GM18499 (cell line): ENCODE data around the gene CDKN2AIPNL.

Experiments
- ATAC-seq: cut with Tn5 transposase; IDR thresholded peaks from one replicate; pipeline ENCODE4 v1.9.1; 2021; ENCODE audit warnings: moderate number of reproducible peaks; ENCODE audit not compliant: insufficient read depth, unreplicated experiment

The CDKN2AIPNL gene, protein sequence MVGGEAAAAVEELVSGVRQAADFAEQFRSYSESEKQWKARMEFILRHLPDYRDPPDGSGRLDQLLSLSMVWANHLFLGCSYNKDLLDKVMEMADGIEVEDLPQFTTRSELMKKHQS

GRCh38 chr5:134411546-134412266 is at the start of gene CDKN2AIPNL:
TSS of gene CDKN2AIPNL (minus strand) at chr5:134411881. CDS start at chr5:134411854, 27 bp downstream.
- peak; percentile 55 for ATAC-seq

DNA sequence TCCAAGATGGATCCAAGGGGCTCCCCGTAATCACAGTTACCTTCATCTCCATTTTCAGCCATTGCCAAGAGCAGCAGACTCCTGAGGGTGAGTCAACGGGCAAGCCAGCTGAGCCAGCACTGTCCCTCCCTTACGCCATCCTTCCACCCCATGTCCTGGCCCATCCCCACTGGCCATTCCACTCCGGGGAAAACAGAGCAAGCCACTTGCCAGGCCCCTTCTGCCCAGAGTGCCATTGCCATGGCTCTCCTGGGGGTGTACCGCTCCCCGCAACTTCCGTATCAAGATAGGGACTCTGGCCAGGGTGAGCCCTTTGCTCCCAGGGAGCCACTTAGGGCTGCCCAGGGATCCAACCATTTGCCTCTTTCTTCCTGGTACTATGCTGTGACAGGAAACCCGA is 48.9 kb upstream of the CDKN2AIPNL start:
- ATAC-seq: no peak

DNA sequence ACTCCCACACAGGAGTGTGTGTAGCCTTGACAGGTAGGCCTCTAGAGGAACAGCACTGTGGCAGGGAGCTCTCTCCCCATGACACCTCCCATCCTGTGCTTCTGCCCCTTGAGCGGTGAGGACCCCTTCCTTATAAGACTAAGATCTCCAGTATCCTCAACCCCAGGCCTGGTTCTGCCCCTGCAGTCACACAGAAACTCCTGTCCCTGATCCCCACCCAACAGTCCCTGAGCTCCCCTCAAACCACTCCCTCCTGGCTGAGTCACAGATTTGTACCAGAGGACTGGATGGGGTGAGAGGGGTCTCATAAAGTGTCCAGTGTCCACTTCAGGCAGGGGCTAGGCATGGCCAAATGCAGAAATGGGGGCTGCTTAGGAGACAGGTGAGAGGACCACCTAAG is 47.8 kb upstream of the CDKN2AIPNL start:
- ATAC-seq: no peak

DNA sequence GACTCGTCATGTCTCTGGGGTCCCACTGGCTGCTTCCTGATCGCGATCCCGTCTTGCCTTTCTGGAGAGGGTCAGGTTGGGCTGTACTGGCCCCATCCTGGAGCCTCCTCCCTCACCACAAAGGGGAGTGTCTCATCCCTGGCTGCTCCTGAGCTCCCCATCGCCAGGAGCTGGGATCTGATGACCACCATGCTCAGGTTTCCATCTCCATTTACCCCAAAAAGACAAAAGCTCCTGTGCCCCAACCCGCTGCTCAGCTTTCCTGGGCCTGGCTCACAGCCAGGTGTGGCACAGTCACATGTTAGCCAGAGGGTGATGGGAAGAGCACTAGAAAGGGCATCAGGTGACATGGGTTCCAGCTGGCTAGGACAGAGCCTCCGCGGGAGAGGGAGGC is 47.3 kb upstream of the CDKN2AIPNL start:
- ATAC-seq: no peak

DNA sequence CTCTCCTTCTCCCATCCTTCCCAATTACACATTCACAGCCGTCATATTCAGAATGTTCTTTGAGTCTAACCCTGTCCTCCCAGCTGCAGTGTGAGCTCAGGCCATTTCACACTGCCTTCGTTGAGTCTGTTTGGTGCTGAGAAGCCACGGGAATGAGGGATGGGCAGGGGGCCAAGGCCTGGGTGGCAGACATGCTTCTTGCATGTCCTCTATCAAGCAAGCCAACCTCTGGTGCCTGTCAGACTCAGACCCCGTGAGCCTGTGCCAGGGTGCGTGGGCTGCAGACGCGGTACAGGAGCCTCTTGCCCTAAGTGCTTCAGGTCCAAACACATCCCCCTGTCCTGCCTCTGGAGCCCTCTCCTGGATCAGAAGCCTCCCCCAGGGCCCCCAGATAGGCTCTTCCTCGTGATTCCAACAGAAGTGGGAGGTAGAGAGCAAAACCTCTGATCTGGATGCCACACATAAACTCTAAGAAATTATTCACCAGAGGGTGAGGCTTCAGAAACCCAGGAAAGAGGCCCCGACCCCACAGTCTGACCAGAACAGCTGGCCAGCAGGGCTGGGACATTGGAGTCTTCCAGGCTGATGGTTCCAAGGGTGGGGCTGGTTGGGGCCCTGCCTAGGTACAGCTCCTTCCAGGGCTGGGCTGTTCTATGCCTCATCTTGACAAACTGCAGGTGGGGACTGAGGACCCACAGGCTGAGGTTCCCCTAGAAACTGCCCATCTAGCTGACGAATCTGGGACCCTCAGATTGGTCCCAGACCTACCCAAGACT is 46.7 kb upstream of the CDKN2AIPNL start:
- no peak for ATAC-seq

DNA sequence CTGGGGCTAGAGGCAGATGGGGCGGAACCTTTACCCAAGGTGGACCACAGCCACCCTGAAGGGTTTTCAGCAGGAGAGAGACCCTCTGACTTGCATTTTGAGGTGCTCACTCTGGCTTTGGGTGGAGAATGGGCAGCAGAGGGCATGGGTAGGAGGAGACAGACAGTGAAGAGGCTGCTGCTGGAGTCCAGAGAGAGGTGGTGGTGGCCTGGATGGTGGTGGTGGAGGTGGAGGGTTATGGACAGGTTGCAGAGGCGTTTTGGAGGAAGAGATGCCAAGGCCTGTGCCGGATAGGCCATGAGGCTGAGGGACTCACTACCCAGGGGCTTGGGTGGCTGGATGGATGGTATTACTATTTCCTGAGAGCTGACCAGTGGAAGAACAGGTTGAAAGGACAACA is 46.1 kb upstream of the CDKN2AIPNL start:
- ATAC-seq: no peak

- ATAC-seq: no peak
Observed at GRCh38 chr5:134456825-134457224, 45.1 kb upstream of the CDKN2AIPNL start.

DNA sequence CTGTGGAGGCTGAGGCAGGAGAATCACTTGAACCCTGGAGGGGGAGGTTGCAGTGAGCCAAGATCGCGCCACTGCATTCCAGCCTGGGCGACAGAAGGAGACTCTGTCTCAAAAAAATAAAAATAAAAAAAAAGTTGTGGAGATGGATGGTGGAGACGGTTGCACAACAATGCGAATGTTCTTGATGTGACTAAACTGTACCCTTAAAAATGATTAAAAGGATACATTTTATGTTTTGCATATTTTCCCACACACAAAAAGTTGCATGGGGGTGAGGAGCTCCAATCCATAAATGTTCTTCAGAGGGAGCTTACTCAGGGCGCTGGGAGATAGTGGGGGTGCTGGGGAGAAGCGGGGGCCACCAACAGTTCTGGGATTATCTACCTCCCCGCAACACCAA is 43.8 kb upstream of the CDKN2AIPNL start:
- no peak for ATAC-seq

DNA sequence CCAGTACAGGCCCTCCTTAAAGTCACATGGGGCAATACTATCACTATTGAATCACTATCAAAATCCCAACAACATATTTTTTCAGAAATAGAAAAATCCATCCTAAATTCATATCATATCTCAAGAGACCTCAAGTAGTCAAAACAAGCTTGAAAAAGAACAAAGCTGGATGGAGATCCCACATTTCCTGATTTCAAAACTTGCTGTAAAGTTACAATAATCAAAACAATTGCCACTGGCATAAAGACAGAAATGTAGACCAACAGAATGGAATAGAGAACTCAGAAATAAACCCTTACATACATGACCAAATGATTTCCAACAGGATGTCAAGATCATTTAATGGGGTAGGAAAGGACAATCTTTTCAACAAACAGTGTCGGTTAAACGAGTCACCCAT is 41.3 kb upstream of the CDKN2AIPNL start:
- no peak for ATAC-seq

DNA sequence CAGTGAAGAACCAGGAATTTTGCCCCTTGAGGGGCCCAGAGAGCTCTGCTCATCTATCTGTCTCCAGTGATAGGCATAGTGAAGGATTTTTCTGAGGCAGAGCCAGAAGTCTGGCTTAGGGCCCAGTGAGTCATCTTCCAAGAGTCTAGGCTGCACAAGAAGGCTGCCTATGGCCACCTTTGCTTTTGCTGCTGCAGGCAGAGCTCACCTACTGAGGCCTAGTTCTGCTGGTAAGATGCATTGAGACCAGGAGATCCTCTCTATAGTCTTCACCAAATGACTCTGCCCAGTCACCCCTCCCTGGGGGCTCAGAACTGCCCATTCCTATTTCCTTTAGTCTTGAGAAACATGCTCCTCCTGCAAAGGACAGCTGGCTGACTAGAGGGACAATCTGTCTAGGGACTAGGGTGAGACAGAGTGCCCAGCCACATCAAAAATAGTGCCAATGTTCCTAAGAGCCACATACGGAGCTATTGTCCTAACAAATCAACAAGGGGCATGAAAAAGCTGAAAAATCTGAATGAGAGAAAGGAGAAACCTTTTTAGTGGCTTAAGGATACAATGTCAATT is 40.3 kb upstream of the CDKN2AIPNL start:
- ATAC-seq: no peak

DNA sequence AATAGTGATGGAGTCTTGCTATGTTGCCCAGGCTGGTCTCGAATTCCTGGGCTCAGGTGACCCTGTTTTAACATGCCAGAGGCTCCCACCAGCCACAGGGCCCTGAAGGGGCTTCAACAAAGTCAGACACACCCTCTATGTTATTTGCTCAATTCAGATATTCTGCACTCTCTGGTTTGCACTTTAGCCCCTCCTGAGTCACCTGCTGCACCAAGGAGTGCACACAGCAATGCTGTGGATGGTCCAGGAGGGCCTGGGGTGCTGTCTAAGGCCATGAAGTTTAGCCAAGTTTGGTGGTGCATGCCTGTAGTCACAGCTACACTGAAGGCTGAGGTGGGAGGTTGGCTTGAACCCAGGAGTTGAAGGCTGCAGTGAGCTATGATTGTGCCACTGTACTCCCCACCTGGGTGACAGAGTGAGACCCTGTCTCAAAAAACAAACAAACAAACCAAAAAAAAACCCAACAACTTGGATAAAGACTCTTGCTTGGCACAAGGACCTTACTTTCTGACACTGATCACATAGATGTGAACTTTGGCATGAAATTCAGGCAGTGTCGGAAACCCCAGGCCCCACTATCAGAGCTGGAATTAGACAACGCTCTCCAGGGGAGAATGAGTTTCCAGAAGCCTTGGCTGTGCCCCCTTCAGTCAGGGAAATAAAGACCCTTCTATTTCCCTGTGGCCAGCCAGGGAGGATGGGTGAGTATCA is 39.7 kb upstream of the CDKN2AIPNL start:
- ATAC-seq: no peak

DNA sequence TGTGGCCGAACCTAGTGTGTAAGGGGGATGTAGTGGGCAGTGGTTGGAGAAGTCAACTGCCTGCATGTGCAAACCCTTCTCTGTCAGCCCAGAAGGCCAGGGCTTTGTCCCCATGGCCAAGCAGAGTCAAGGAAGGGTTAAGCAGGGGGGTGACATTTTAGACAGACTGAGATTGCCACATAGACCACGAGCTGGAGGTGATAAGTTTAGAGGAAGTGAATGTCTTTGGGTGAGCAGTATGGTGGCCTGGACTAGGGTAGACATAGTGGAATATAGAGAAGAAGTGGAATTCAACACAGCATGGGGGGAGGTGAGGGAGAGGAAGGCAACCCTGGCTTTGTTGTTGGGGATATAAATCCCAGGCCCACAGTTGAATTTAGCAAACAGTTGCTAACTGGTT is 38.7 kb upstream of the CDKN2AIPNL start:
- ATAC-seq: no peak

DNA sequence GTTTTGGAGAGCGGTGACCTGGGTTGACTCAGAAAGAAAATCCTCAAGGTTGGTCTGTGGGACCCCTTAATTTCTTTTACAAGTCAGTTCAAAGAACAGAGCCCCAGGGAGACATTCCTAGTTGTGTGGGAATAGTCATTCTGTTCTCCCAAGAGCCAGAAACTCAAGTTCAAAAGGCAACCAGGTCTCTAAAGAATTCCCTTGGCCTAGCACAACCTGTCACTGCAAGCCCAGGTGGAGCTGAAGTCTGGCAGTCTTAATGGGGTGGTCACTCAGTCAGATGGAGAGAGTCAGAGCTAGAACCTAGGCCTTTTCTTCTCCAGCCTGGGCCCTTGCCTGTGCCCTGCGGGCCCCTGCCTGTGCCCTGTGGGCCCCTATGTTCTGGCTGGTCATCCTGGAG is 37.5 kb upstream of the CDKN2AIPNL start:
- ATAC-seq: no peak

DNA sequence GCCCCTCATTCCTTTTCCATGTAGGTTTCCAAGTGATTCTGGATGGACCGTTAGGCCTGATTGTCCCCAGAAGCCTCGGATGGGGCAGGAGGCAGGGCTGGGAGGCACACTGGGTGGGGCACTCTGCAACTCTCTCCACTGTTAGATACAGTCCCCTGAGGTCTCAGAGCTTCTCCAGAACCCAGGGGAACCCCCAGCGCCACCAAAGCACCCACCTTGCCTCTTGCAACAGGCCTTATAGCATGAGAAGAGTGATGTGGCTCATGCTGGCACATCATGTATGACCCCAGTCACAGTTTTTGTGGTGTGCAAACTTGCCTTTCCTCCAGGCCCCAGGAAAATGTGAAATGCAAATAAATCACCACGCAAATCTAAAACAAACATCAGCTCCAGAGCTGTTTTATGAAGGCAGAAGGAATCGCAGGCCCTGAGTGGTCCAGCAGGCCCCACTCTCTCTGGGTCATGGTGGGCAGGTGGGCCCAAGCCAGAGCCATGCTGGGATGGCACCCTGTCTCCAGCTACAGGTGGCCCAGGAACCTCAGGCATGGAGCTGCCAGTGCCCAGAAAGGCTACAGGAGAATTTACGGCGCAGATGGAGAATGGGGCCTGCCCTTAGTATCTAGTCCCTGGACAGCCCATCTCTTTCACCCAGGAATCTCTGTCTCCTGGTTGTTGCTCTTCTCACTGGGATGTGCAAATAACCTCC is 36.3 kb upstream of the CDKN2AIPNL start:
- no peak for ATAC-seq

- no peak for ATAC-seq
Observed at GRCh38 chr5:134446938-134447337, 35.3 kb upstream of the CDKN2AIPNL start.

GRCh38 chr5:134445856-134446818 is 34.5 kb upstream of the CDKN2AIPNL start:
- no peak for ATAC-seq

GRCh38 chr5:134444941-134445471 is 33.3 kb upstream of the CDKN2AIPNL start:
- ATAC-seq: no peak

DNA sequence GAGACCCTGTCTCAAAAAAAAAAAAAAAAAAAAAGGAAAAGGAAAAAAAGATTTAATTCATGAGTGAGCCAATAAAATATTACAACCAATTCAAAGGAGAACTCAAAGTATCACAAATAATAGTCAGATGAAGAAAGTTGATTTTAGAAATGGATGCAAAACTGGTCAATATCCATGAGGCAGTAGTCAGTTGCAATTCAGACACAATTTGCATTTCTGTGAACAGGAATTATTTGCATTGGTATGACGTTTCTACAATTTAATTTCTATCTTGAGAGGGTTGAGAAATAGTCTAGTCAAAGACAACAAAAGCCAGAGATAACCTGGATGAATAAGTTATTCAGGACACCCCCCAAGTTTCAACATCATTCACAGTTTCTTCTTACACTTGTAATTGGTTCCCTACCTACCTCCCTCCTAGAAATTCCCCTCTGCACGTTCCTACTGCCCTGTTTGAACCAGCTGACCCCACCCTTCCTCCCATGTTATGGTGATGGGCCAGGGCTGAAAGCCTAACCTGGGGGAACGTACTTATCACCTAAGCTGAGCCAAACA is 28.6 kb upstream of the CDKN2AIPNL start:
- no peak for ATAC-seq
